ENCODE measurements around the gene AGBL4.
A peak's percentile ranks its signal among the peaks of the same experiment; 100 is the strongest.

Gene AGBL4

GRCh38 chr1:48499211-48499735 lies 1524.5 kb downstream of the AGBL4 start:
- CTCF ChIA-PET = interaction anchor here (1.0 to 1.6 kb wide), 7 partner anchors 11 to 390 kb away, joined by 3 to 4 read pairs (median 3); no protein-coding TSS in a partner anchor
- POLR2A ChIA-PET = no interaction called here
- no peak for DNase-seq (ENCODE audit: extremely low spot score)
- TF ChIP-seq CTCF (IDR thresholded peaks at IDR 0.05; ENCODE audit: control extremely low read depth, extremely low read depth, low read depth, missing control alignments) = no peak

- TF ChIP-seq CTCF (IDR thresholded peaks at IDR 0.05; ENCODE audit: control extremely low read depth, extremely low read depth, low read depth, missing control alignments) = peak; percentile 90
- DNase-seq (ENCODE audit: extremely low spot score) = peak; percentile 61
- POLR2A ChIA-PET = no interaction called here
- CTCF ChIA-PET = interaction anchor here (0.6 to 2.1 kb wide), 20 partner anchors 9 to 404 kb away, joined by 3 to 15 read pairs (median 3); no protein-coding TSS in a partner anchor
Observed at GRCh38 chr1:48498096-48498791, 1525.5 kb downstream of the AGBL4 start.

- no peak for TF ChIP-seq CTCF (IDR thresholded peaks at IDR 0.05; ENCODE audit: control extremely low read depth, extremely low read depth, low read depth, missing control alignments)
- ChIA-PET CTCF (interaction anchor here (1.7 to 2.1 kb wide), 2 partner anchors 8 to 11 kb away, joined by 4 to 9 read pairs; no protein-coding TSS in a partner anchor), POLR2A (no interaction called here)
- no peak for DNase-seq (ENCODE audit: extremely low spot score)
Observed at GRCh38 chr1:48495911-48496310, 1527.8 kb downstream of the AGBL4 start.

DNA sequence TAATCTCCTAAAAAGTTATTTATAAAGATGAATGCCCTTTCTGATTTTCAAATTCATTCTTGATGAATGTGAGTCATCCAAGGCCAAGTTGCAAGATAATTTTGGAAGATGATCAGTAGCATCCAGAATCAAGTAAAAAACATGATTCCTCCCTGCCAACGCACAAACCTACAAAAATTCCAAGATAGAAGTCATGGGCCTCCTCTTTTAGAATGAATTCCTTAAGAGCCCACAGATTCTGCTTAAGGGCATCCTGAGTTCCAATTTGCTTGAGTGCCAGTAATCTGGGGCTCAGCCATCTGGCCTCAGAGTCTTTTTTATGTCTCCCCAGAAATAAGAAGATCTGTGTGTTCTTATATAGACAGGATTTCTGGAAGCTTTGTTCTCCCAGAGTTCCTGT lies 1528.6 kb downstream of the AGBL4 start:
- POLR2A ChIA-PET = no interaction called here
- CTCF ChIA-PET = interaction anchor here (1.1 to 1.7 kb wide), 2 partner anchors 10 to 12 kb away, joined by 3 to 4 read pairs; no protein-coding TSS in a partner anchor
- DNase-seq (ENCODE audit: extremely low spot score) = no peak
- no peak for TF ChIP-seq CTCF (IDR thresholded peaks at IDR 0.05; ENCODE audit: control extremely low read depth, extremely low read depth, low read depth, missing control alignments)

DNA sequence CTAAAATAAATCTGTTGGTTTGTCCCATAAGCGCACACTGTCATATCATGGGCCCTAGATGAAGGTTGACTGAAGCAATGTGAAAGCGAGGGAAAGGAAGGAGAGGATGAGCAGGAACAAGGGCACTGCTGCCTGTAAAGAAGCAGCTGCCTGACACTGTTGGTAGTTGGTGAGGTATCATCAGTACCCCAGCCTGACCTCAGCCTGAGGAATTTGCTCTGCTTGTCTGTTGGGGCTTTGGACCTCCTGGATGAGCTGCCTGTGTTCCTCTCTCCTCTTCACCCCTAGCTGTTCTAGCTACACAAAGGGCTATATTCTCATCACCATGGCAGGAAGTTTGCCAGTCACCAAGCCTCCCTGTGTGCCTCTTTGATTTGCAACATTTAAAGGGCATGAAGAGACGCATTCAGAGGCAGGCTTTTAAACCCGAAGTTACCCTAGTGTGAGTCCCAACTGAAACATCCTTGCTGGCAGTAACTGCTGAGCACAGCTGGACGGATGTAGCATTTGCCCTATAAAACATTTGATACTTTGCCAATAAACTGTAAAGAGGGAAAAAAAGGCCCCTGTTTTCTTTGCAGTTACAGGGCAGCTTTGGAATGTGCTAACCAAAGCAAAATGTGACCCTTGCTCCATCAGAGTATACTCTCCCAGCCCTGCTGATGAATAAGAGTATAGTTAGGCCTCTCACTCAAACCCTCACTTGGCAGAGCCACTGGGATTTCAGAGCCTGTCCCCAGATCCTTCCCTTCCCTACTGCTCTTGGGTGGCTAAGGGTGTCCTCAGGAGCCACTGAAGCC lies 1529.6 kb downstream of the AGBL4 start:
- DNase-seq (ENCODE audit: extremely low spot score) = no peak
- TF ChIP-seq CTCF (IDR thresholded peaks at IDR 0.05; ENCODE audit: control extremely low read depth, extremely low read depth, low read depth, missing control alignments) = no peak
- CTCF ChIA-PET = interaction anchor here (1.1 kb wide), 1 partner anchor 9 kb away, joined by 3 read pairs; no protein-coding TSS in a partner anchor
- POLR2A ChIA-PET = no interaction called here

DNA sequence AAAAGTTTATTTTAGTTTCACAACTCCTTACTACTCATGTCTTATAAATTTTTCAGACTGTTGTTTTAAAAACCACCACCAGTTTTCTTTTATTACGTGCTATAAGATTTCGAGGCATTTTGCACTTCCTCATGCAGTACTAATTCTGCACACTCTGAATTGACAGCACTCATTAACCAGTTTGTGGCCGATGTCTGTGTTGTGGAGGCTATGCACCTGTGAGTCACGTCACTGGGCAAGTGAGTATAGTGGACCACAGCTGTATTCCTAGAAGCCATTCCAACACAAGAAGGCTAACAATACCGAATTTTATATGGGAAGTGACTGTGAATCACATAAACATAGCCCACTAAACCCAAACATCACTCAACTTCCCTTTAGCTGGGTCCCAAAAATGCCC lies 1530.7 kb downstream of the AGBL4 start:
- TF ChIP-seq CTCF (IDR thresholded peaks at IDR 0.05; ENCODE audit: control extremely low read depth, extremely low read depth, low read depth, missing control alignments) = no peak
- ChIA-PET CTCF (no interaction called here), POLR2A (no interaction called here)
- no peak for DNase-seq (ENCODE audit: extremely low spot score)

All from GM10248 (cell line).